A549 (cell line): ENCODE results near the gene BCL7B. TPM values are rescaled to one million over a fixed set of nuclear protein-coding genes. Genes with fewer than 3 reads are reported as not detected.

Source experiments
- ATAC-seq, 2 experiments: fragments of 200-7000 bp in 1 of 2; fragments of >200 bp in 1 of 2; cut with Nextera tagmentation in 1 of 2; cut with Tn5 transposase in 1 of 2; 3 replicates each; pipeline versions ENCODE4 v1.8.0 to v1.9.1; 2018 to 2020; ENCODE audit warnings: mild to moderate bottlenecking in 1 of 2, moderate library complexity in 1 of 2
- CTCF ChIA-PET: fragments of 300-600 bp; sonication (Branson Sonifier 250); formaldehyde crosslinking; extraction: SDS; loops from one replicate; lab custom pipeline; 2021; ENCODE audit warnings: antibody characterized with exemption, inconsistent platforms; lab: Yijun Ruan, JAX
- POLR2A ChIA-PET: fragments of 350-600 bp; formaldehyde crosslinking; extraction: SDS; loops from one replicate; lab custom pipeline; 2021; ENCODE audit warnings: antibody characterized with exemption, inconsistent platforms; lab: Yijun Ruan, JAX
- DNase-seq, 2 experiments: peaks; one replicate each; pipeline versions ENCODE4 v3.0.0 to v3.0.0-alpha.2; 2011 to 2016; ENCODE audit warnings: low read depth in 1 of 2, low spot score in 1 of 2
- FAIRE-seq: peaks from 2 replicates; lab custom pipeline; 2011; peaks lifted over from hg19 to GRCh38; lab: Jason Lieb, UNC
- H3K27ac ChIP-seq, 2 experiments: fragments of >200 bp; sonication (Bioruptor Twin); formaldehyde crosslinking; 3 replicates each; pipeline ENCODE4 v1.5.1; 2016 to 2017
- H3K4me1 ChIP-seq: fragments of >200 bp; sonication (Bioruptor Twin); formaldehyde crosslinking; 3 replicates; pipeline ENCODE4 v1.6.1; 2016
- H3K4me2 ChIP-seq: fragments of >200 bp; sonication (Bioruptor Twin); formaldehyde crosslinking; 3 replicates; pipeline ENCODE4 v1.6.1; 2016
- H3K4me3 ChIP-seq: fragments of >200 bp; sonication (Bioruptor Twin); formaldehyde crosslinking; 3 replicates; pipeline ENCODE4 v1.5.1; 2016
- H3K9me3 ChIP-seq: fragments of >200 bp; sonication (Bioruptor Twin); formaldehyde crosslinking; 3 replicates; pipeline ENCODE4 v1.6.1; 2016
- BHLHE40 ChIP-seq: IDR thresholded peaks from 2 replicates; pipeline ENCODE4 v1.6.1; 2012; ENCODE audit warnings: low read depth, low read length, inconsistent platforms
- CBX2 ChIP-seq: fragments of 200-600 bp; sonication (generic); IDR thresholded peaks from 2 replicates; pipeline ENCODE4 v1.6.1; 2016; ENCODE audit warnings: low read depth, mild to moderate bottlenecking, borderline replicate concordance
- CHD2 ChIP-seq: fragments of 150-350 bp; IDR thresholded peaks from 2 replicates; pipeline ENCODE4 v1.6.1; 2014; ENCODE audit warnings: low read length; ENCODE audit not compliant: partially characterized antibody
- FOSB ChIP-seq: fragments of 250-450 bp; sonication (Bioruptor Pico); IDR thresholded peaks from 2 replicates; pipeline ENCODE4 v1.5.0; 2020; ENCODE audit warnings: mild to moderate bottlenecking, moderate library complexity
- FOSL2 ChIP-seq, 2 experiments: fragments of 450-650 bp in 1 of 2; fragments of >200 bp in 1 of 2; sonication (Bioruptor Twin) in 1 of 2; formaldehyde crosslinking; IDR thresholded peaks; 2 replicates each; pipeline versions ENCODE4 v1.5.0 to v1.6.1; 2016 to 2020; ENCODE audit warnings: mild to moderate bottlenecking in 1 of 2, moderate library complexity in 1 of 2
- FOXS1 ChIP-seq: fragments of 250-450 bp; sonication (Bioruptor Pico); IDR thresholded peaks from 2 replicates; pipeline ENCODE4 v1.5.0; 2020; ENCODE audit warnings: mild to moderate bottlenecking, moderate library complexity
- HOXA7 ChIP-seq: fragments of 250-450 bp; sonication (Bioruptor Pico); IDR thresholded peaks from 2 replicates; pipeline ENCODE4 v1.5.0; 2020; ENCODE audit warnings: mild to moderate bottlenecking, moderate library complexity
- HOXB5 ChIP-seq: fragments of 250-450 bp; sonication (Bioruptor Pico); IDR thresholded peaks from 2 replicates; pipeline ENCODE4 v1.5.0; 2020; ENCODE audit warnings: mild to moderate bottlenecking, moderate library complexity
- JUNB ChIP-seq: fragments of >200 bp; sonication (Bioruptor Twin); formaldehyde crosslinking; IDR thresholded peaks from 2 replicates; pipeline ENCODE4 v1.6.1; 2016
- KDM1A ChIP-seq: fragments of 200-600 bp; sonication (generic); IDR thresholded peaks from 2 replicates; pipeline ENCODE4 v1.6.1; 2016; ENCODE audit warnings: low read depth, mild to moderate bottlenecking
- KDM5A ChIP-seq: fragments of 200-600 bp; sonication (generic); IDR thresholded peaks from 2 replicates; pipeline ENCODE4 v1.6.1; 2016; ENCODE audit warnings: antibody characterized with exemption, mild to moderate bottlenecking
- MAFK ChIP-seq: fragments of 450-650 bp; IDR thresholded peaks from 2 replicates; pipeline ENCODE4 v1.6.1; 2014; ENCODE audit not compliant: partially characterized antibody
- MAZ ChIP-seq: fragments of 150-350 bp; IDR thresholded peaks from 2 replicates; pipeline ENCODE4 v1.6.1; 2014; ENCODE audit warnings: antibody characterized with exemption, low read depth, low read length, borderline replicate concordance
- PHF8 ChIP-seq: fragments of 200-600 bp; sonication (generic); IDR thresholded peaks from 2 replicates; pipeline ENCODE4 v1.6.1; 2016; ENCODE audit warnings: low read depth, mild to moderate bottlenecking, antibody characterized with exemption, moderate library complexity, borderline replicate concordance
- POLR2AphosphoS2 ChIP-seq: conservative IDR thresholded peaks from 2 replicates; pipeline ENCODE4 v1.6.1; 2012; ENCODE audit warnings: low read length, improper control_type of control experiment, inconsistent platforms
- RAD21 ChIP-seq, 2 experiments: fragments of >200 bp in 1 of 2; sonication (Bioruptor Twin) in 1 of 2; formaldehyde crosslinking in 1 of 2; IDR thresholded peaks in 1 of 2; conservative IDR thresholded peaks in 1 of 2; 2 replicates in 1 of 2; 3 replicates in 1 of 2; pipeline ENCODE4 v1.6.1; 2012 to 2018; ENCODE audit warnings: inconsistent platforms in 1 of 2
- TP53 ChIP-seq: fragments of 250-450 bp; sonication (Bioruptor Pico); IDR thresholded peaks from 2 replicates; pipeline ENCODE4 v1.5.0; 2021; ENCODE audit warnings: mild to moderate bottlenecking, moderate library complexity
- ZSCAN20 ChIP-seq: fragments of 250-450 bp; sonication (Bioruptor Pico); IDR thresholded peaks from 2 replicates; pipeline ENCODE4 v1.8.0; 2022; ENCODE audit warnings: mild to moderate bottlenecking, moderate library complexity
- WGBS: methylation state at CpG from one replicate; pipeline ENCODE4 v1.1.6; 2017; ENCODE audit errors: missing lambda C conversion rate; 5-methylcytosine and 5-hydroxymethylcytosine counted together
- polyA plus RNA-seq, 4 experiments: library from polyadenylated mRNA; depleted of rRNA in 3 of 4; stranded (reverse); fragments of >200 nt; fragmentation: RNase III in 1 of 4; extraction: RNeasy Plus Mini Kit Qiagen cat#74134 plus additional on column Dnase treatment in 1 of 4; gene quantifications; 2 replicates in 3 of 4; 3 replicates in 1 of 4; pipeline ENCODE4 v1.2.3, GENCODE V29; 2011 to 2017
- TF ChIP-seq, protein P1 (sequence below): fragments of 250-450 bp; sonication (Bioruptor Pico); IDR thresholded peaks from 2 replicates; pipeline ENCODE4 v1.5.0; 2020; ENCODE audit warnings: low read depth, mild to moderate bottlenecking, moderate library complexity
- TF ChIP-seq, protein P2 (sequence below): fragments of >200 bp; sonication (Bioruptor Twin); formaldehyde crosslinking; IDR thresholded peaks from 2 replicates; pipeline ENCODE4 v1.6.1; 2016

BCL7B gene
- polyA plus RNA-seq, 2 of the 4 experiments (the other 2 are of a cell fraction): 52.3 to 62.5 TPM

DNA sequence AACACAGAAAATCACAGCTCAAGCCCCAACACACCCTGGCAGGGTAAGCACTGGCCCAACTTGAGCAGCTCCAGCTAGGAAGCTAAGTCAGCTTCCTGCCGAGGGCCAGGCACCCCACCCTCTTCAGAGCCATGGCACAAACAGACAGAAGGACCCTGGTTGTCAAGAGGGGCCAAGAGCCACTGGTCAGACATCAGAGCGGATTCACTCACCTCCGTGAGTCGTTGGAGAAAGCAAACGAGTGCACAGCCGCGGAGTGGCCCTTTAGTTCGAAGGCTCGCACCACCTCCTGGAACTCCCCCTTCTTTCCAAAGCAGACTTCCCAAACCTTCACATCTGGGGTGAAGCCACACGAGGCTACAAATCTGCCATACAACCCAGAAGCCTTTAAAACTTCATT, 13.5 kb upstream of the BCL7B start:
- H3K4me2 ChIP-seq: no peak overlapping the region
- FAIRE-seq: no peak
- ChIA-PET CTCF (interaction anchor here (0.6 kb wide), 1 partner anchor 197 kb away, joined by 3 read pairs; no protein-coding TSS in a partner anchor), POLR2A (no interaction called here)
- DNase-seq: no peak
- no peaks in the 10 kb centered on the region for H3K9me3 ChIP-seq
- ATAC-seq: no peak
- no peak overlapping the region for H3K4me3 ChIP-seq
- peaks cover 1% of the 10 kb centered on the region; the same call in 1 of the 3 replicates for H3K4me1 ChIP-seq
- TF ChIP-seq MAFK: no peak
- no peak for TF ChIP-seq CHD2
- TF ChIP-seq HOXB5 (CRISPR knock-in tag): no peak
- TF ChIP-seq TP53 (CRISPR knock-in tag): no peak
- TF ChIP-seq MAZ: no peak
- H3K27ac ChIP-seq: no peak overlapping the region
- WGBS: 86% methylated on average over 10 of the region's 10 CpGs

DNA sequence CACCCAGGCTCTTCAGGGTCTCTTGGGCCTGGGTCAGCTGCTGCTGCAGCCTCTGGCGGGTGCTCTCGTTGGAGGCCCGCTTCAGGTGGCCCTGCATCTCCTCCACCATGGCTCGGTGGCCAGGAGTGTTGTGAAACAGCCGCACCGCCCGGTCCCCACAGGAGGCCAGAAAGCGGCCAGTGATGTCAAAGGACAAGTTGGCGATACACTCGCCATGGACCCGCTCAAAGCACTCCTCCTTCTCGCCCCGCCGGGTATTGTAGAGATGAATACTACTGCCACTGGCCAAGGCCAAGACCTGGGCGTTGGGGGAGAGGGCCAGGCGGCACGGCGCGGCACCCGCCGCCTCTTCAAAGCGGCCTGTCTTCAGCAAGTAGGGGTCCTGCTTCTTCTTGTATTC, 13.0 kb upstream of the BCL7B start:
- ChIA-PET POLR2A (no interaction called here), CTCF (no interaction called here)
- DNase-seq (no peak), FAIRE-seq (no peak), ATAC-seq (no peak)
- no peak overlapping the region for H3K4me2 ChIP-seq
- 96% methylated on average over 22 of the region's 22 CpGs for WGBS
- TF ChIP-seq KDM1A (no peak), KDM5A (no peak), BHLHE40 (no peak), PHF8 (no peak), ZSCAN20 (CRISPR knock-in tag) (no peak), POLR2AphosphoS2 (no peak), CBX2 (no peak), RAD21 (conservative IDR thresholded peaks at IDR 0.05 in 1 of 2, IDR thresholded peaks at IDR 0.05 in 1 of 2) (no peak)
- no peaks in the 10 kb centered on the region for H3K4me1 ChIP-seq
- H3K27ac ChIP-seq: no peak overlapping the region
- H3K4me3 ChIP-seq: no peak overlapping the region
- no peaks in the 10 kb centered on the region for H3K9me3 ChIP-seq

DNA sequence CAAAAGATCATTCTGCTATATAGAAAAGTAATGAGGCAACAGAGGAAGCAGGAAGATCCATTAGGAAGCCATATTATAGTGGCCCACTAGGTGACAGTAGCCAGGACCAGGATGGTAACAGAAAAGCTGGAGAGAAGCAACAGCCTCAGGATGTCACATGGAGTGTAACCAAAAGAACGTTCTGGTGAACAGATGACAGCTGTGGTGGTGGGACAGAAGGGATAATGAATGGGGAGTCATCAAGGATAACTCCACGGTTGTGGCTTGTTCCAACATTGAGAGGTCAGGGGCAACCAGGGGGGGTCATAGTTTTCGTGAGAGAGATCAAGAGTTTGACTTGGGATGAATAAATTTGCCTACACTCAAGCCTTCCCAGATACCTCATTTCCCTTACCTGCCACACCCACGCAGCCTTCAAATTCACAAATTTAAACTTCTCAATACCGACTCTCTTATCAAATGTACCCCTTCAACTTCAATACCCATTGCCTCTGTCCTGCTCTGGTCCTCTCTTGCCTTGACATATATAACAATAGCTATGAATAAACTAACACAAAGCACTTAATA, 11.6 kb upstream of the BCL7B start:
- FAIRE-seq: no peak
- ATAC-seq: no peak
- TF ChIP-seq POLR2AphosphoS2 (no peak), FOSB (CRISPR knock-in tag) (no peak), FOXS1 (CRISPR knock-in tag) (no peak), HOXA7 (no peak), FOSL2 (IDR thresholded peaks at IDR 0.05) (no peak), FOSL2 (CRISPR knock-in tag; IDR thresholded peaks at IDR 0.05) (no peak), JUNB (no peak), MAZ (no peak)
- TF ChIP-seq, protein P1, sequence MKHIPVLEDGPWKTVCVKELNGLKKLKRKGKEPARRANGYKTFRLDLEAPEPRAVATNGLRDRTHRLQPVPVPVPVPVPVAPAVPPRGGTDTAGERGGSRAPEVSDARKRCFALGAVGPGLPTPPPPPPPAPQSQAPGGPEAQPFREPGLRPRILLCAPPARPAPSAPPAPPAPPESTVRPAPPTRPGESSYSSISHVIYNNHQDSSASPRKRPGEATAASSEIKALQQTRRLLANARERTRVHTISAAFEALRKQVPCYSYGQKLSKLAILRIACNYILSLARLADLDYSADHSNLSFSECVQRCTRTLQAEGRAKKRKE: no peak
- TF ChIP-seq, protein P2, sequence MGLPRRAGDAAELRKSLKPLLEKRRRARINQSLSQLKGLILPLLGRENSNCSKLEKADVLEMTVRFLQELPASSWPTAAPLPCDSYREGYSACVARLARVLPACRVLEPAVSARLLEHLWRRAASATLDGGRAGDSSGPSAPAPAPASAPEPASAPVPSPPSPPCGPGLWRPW: no peak
- Histone ChIP-seq H3K4me3 (no peak overlapping the region), H3K4me2 (no peak overlapping the region), H3K4me1 (no peaks in the 10 kb centered on the region; the same call in 2 of the 3 replicates), H3K9me3 (no peaks in the 10 kb centered on the region), H3K27ac (no peak overlapping the region)
- WGBS: 79% methylated on average over 5 of the region's 5 CpGs
- POLR2A ChIA-PET: no interaction called here
- no peak for DNase-seq
- CTCF ChIA-PET: interaction anchor here (0.9 to 2.9 kb wide), 2 partner anchors 10 to 275 kb away, joined by 3 to 7 read pairs; no protein-coding TSS in a partner anchor
